HepG2 (cell line): Measurements from ENCODE around the gene TELO2. TPM values are rescaled to one million over a fixed set of nuclear protein-coding genes. Genes with fewer than 3 reads are reported as not detected.

ENCODE experiments used
- ADNP ChIP-seq: sonication (generic); formaldehyde crosslinking; IDR thresholded peaks from 2 replicates; pipeline ENCODE4 v1.4.0; 2020; ENCODE audit warnings: missing genetic modification reagents
- BHLHE40 ChIP-seq: IDR thresholded peaks from 2 replicates; pipeline ENCODE4 v1.6.1; 2011; ENCODE audit warnings: low read length, improper control_type of control experiment
- E2F1 ChIP-seq: sonication (generic); formaldehyde crosslinking; IDR thresholded peaks from 2 replicates; pipeline ENCODE4 v1.5.0; 2020; ENCODE audit warnings: missing genetic modification reagents
- FOSL2 ChIP-seq: sonication (generic); formaldehyde crosslinking; IDR thresholded peaks from 2 replicates; pipeline ENCODE4 v1.4.0; 2020; ENCODE audit warnings: missing genetic modification reagents
- KLF16 ChIP-seq, 2 experiments: sonication (generic) in 1 of 2; formaldehyde crosslinking in 1 of 2; IDR thresholded peaks; 2 replicates each; pipeline versions ENCODE4 v1.6.1 to v1.8.0; 2016 to 2023; ENCODE audit warnings: missing genetic modification reagents in 2 of 2, missing compliant biosample characterization in 1 of 2
- LBX2 ChIP-seq: sonication (generic); formaldehyde crosslinking; IDR thresholded peaks from 2 replicates; pipeline ENCODE4 v1.5.0; 2020; ENCODE audit warnings: missing genetic modification reagents, mild to moderate bottlenecking, borderline replicate concordance
- LCORL ChIP-seq, 2 experiments: fragments of 450-650 bp in 1 of 2; sonication (generic) in 1 of 2; formaldehyde crosslinking in 1 of 2; IDR thresholded peaks; 2 replicates each; pipeline versions ENCODE4 v1.5.0 to v1.6.1; 2017 to 2020; ENCODE audit warnings: antibody characterized with exemption in 1 of 2, missing genetic modification reagents in 1 of 2
- MAFG ChIP-seq: sonication (generic); formaldehyde crosslinking; IDR thresholded peaks from 2 replicates; pipeline ENCODE4 v1.5.1; 2020; ENCODE audit warnings: mild to moderate bottlenecking, missing genetic modification reagents
- MIER3 ChIP-seq: IDR thresholded peaks from 2 replicates; pipeline ENCODE4 v1.6.1; 2016; ENCODE audit warnings: missing compliant biosample characterization, borderline replicate concordance
- PHF5A ChIP-seq: IDR thresholded peaks from one replicate; pipeline ENCODE4 v1.6.1; 2018; ENCODE audit warnings: low read depth, missing genetic modification reagents; ENCODE audit not compliant: unreplicated experiment
- ZBTB10 ChIP-seq: sonication (generic); formaldehyde crosslinking; IDR thresholded peaks from 2 replicates; pipeline ENCODE4 v1.4.0; 2020; ENCODE audit warnings: missing genetic modification reagents, borderline replicate concordance
- ZEB1 ChIP-seq: IDR thresholded peaks from 2 replicates; pipeline ENCODE4 v1.6.1; 2012; ENCODE audit warnings: mild to moderate bottlenecking, low read depth, inconsistent platforms; ENCODE audit not compliant: insufficient replicate concordance
- ZNF513 ChIP-seq: sonication (generic); formaldehyde crosslinking; conservative IDR thresholded peaks from 2 replicates; pipeline ENCODE4 v1.5.0; 2020; ENCODE audit warnings: missing genetic modification reagents
- ZNF564 ChIP-seq: sonication (generic); formaldehyde crosslinking; IDR thresholded peaks from 2 replicates; pipeline ENCODE4 v1.8.1; 2023; ENCODE audit warnings: mild to moderate bottlenecking, missing genetic modification reagents
- ZNF574 ChIP-seq: sonication (generic); formaldehyde crosslinking; IDR thresholded peaks from 2 replicates; pipeline ENCODE4 v1.4.0; 2020; ENCODE audit warnings: missing genetic modification reagents
- ZNF800 ChIP-seq: sonication (generic); formaldehyde crosslinking; IDR thresholded peaks from 2 replicates; pipeline ENCODE4 v1.4.0; 2020; ENCODE audit warnings: missing genetic modification reagents
- ZSCAN25 ChIP-seq: sonication (generic); formaldehyde crosslinking; IDR thresholded peaks from 2 replicates; pipeline ENCODE4 v1.8.0; 2022; ENCODE audit warnings: mild to moderate bottlenecking, missing genetic modification reagents
- polyA plus RNA-seq, 8 experiments: library from polyadenylated mRNA; depleted of rRNA in 3 of 8; stranded (reverse) in 7 of 8; unstranded in 1 of 8; fragments of >200 nt; fragmentation: Illumina TruSeq in 4 of 8; extraction: Trizol in 4 of 8; gene quantifications; 2 replicates each; pipeline versions ENCODE4 v1.2.1 to v1.2.3, GENCODE V29; 2011 to 2016; ENCODE audit warnings: low read depth in 4 of 8, missing spikeins in 1 of 8, mixed read lengths in 1 of 8; ENCODE audit not compliant: insufficient read depth in 1 of 8
- total RNA-seq, 5 experiments: library from RNA; depleted of rRNA; stranded (reverse); fragments of >200 nt; fragmentation: Illumina TruSeq; extraction: Trizol; gene quantifications; 2 replicates each; pipeline ENCODE4 v1.2.3, GENCODE V29; 2016; ENCODE audit warnings: low read depth in 1 of 5

The TELO2 gene
- total and polyA plus RNA-seq, 2 of the 13 experiments (the other 11 are each of a cell fraction or from before 2014, with no cell fraction given): 10.1 to 17.9 TPM

- TF ChIP-seq ZNF574: peak; percentile 62; the same call in 1 of the 2 replicates
- TF ChIP-seq MAFG (CRISPR knock-in tag): no peak
- TF ChIP-seq MIER3 (CRISPR knock-in tag): 0 out of 2 replicates have a peak, but pooled peaks have one; percentile 16
- TF ChIP-seq ZNF564: peak; percentile 64; the same call in 1 of the 2 replicates
- no peak for TF ChIP-seq ZBTB10 (CRISPR knock-in tag)
- peak; percentile 39 for TF ChIP-seq PHF5A (CRISPR knock-in tag)
- TF ChIP-seq ZEB1: no peak
- 0 out of 2 replicates have a peak, but pooled peaks have one; percentile 15 for TF ChIP-seq FOSL2 (CRISPR knock-in tag)
- peak; percentile 70; the same call in 1 of the 2 replicates for TF ChIP-seq E2F1 (CRISPR knock-in tag)
- no peak for TF ChIP-seq LCORL (IDR thresholded peaks at IDR 0.05)
- TF ChIP-seq LCORL (CRISPR knock-in tag; IDR thresholded peaks at IDR 0.05): no peak
- peak in 1 of 2 experiments; percentile 46; a peak in 1 of 4 replicates for TF ChIP-seq KLF16 (CRISPR knock-in tag; IDR thresholded peaks at IDR 0.05)
- no peak for TF ChIP-seq ADNP
- peak; percentile 65; the same call in 1 of the 2 replicates for TF ChIP-seq ZSCAN25 (CRISPR knock-in tag)
- TF ChIP-seq ZNF800 (CRISPR knock-in tag): no peak
- peak; percentile 35; the same call in 1 of the 2 replicates for TF ChIP-seq LBX2 (CRISPR knock-in tag)
- TF ChIP-seq ZNF513 (CRISPR knock-in tag): no peak
- peak; percentile 12; the same call in 1 of the 2 replicates for TF ChIP-seq BHLHE40
These were observed at the start of gene TELO2 (continued) for GRCh38 chr16:1492923-1493745.
